Ovary (tissue), 9 donors: ENCODE results near the gene PDK2. TPM values are rescaled to one million over a fixed set of nuclear protein-coding genes. Genes with fewer than 3 reads are reported as not detected.
A peak's percentile ranks its signal among the peaks of the same experiment; 100 is the strongest.

Experiments
- DNase-seq, 5 donors: peaks; one replicate each; pipeline ENCODE4 v3.0.0-alpha.2; 2019 to 2020
- H3K27ac ChIP-seq, 2 donors: fragments of 200-600 bp; one replicate each; pipeline versions ENCODE4 v1.5.1 to v1.8.0; 2019 to 2022
- H3K27me3 ChIP-seq: fragments of 200-600 bp; one replicate; pipeline ENCODE4 v1.8.0; 2022
- H3K36me3 ChIP-seq: fragments of 200-600 bp; sonication (generic); one replicate; pipeline ENCODE4 v1.5.1; 2019
- H3K4me1 ChIP-seq: one replicate; pipeline ENCODE4 v1.8.1; 2013; ENCODE audit warnings: mild to moderate bottlenecking, moderate library complexity; ENCODE audit not compliant: insufficient read depth
- H3K4me3 ChIP-seq: fragments of 200-600 bp; sonication (generic); one replicate; pipeline ENCODE4 v1.5.1; 2017
- H3K9me3 ChIP-seq, 2 donors: fragments of 200-600 bp in 1 of 2; sonication (generic) in 1 of 2; one replicate each; pipeline versions ENCODE4 v1.5.1 to v1.8.1; 2013 to 2019; ENCODE audit warnings: mild to moderate bottlenecking in 1 of 2, moderate library complexity in 1 of 2
- CTCF ChIP-seq, 3 donors: fragments of 450-650 bp in 2 of 3; fragments of 200-600 bp in 1 of 3; IDR thresholded peaks; one replicate each; pipeline versions ENCODE4 v1.5.1 to v1.8.0; 2016 to 2022; ENCODE audit warnings: antibody characterized with exemption in 3 of 3, mild to moderate bottlenecking in 1 of 3
- EP300 ChIP-seq: sonication (generic); formaldehyde crosslinking; IDR thresholded peaks from one replicate; pipeline ENCODE4 v1.6.1; 2017; ENCODE audit warnings: antibody characterized with exemption
- POLR2A ChIP-seq: fragments of 450-650 bp; IDR thresholded peaks from one replicate; pipeline ENCODE4 v1.6.1; 2017; ENCODE audit warnings: antibody characterized with exemption, mild to moderate bottlenecking, moderate library complexity
- WGBS, 3 donors: extraction: QIAGEN DNeasy Blood & Tissue Kit in 1 of 3; methylation state at CpG; one replicate each; pipeline versions ENCODE4 v1.1.5 to v1.1.7; 2013 to 2017; 5-methylcytosine and 5-hydroxymethylcytosine counted together
- intact Hi-C, 4 donors: fragments of 100-400 bp; cut with DNase I; formaldehyde crosslinking; loops; one replicate each; pipeline versions ENCODE4 v1.11.0 to v1.15.1; 2022 to 2023
- polyA plus RNA-seq, 2 donors: library from polyadenylated mRNA; stranded (reverse); fragments of 200-250 nt in 1 of 2; fragments of 350-450 nt in 1 of 2; fragmentation: Illumina TruSeq in 1 of 2; extraction: RNeasy Lipid Tissue Mini Kit (QIAGEN cat#74804) in 1 of 2; gene quantifications; one replicate each; pipeline ENCODE4 v1.2.3, GENCODE V29; 2013 to 2014
- total RNA-seq, 7 donors: library from RNA; depleted of rRNA in 2 of 7; stranded (reverse); fragments of >200 nt in 2 of 7; fragmentation: NEBNext Ultra II Directional in 3 of 7; extraction: Animal tissue kit (Norgen Biotek cat#: 25700) in 3 of 7; gene quantifications; one replicate each; pipeline versions ENCODE4 v1.1.0 to v1.2.4, GENCODE V29; 2016 to 2023
- donor health status: DM: no; HTN: no; CAD: no; lungs with moderate emphysema.
- donor health status: DM: no; HTN: no; CAD: no.
- donor health status: Bipolar disorder and iron deficiency.
- donor health status: DM: yes; HTN: yes; CAD: no.
- donor health status: DM: no; HTN: no; CAD: no.
- donor health status: DM: yes; HTN: yes; CAD: no.

The PDK2 gene
- total and polyA plus RNA-seq, 9 donors, result 36.5 to 83.2 (median 54.7) TPM

- H3K4me1 ChIP-seq, result peaks cover 32% of the 10 kb centered on the region
Observed at GRCh38 chr17:50151041-50151936, 56.1 kb downstream of the PDK2 start.

GRCh38 chr17:50151937-50152547, 56.9 kb downstream of the PDK2 start:
- H3K27me3 ChIP-seq, result no peaks in the 10 kb centered on the region
- WGBS, 3 donors, result 0 to 1% (median 0%) methylated on average over 12 of the region's 12 CpGs
- H3K4me1 ChIP-seq, result peaks cover 26% of the 10 kb centered on the region
- H3K4me3 ChIP-seq, result peak overlapping the region; percentile 82
- peak overlapping the region; percentile 77 to 81 for H3K27ac ChIP-seq
- H3K36me3 ChIP-seq, result no peaks in the 10 kb centered on the region
- intact Hi-C loops, result loop anchor here in 2 of 4 donors (2.0 to 5.0 kb wide), 2 partner anchors 31 to 1605 kb away; partner anchors contain the start of gene HOXB2 (in 1 of the 2)
- H3K9me3 ChIP-seq, result no peaks in the 10 kb centered on the region
- TF ChIP-seq POLR2A (no peak), CTCF (IDR thresholded peaks at IDR 0.05) (peak in 1 of 3 donors; percentile 9)
- peak; percentile 82 to 83 (median 82) for DNase-seq

More at GRCh38 chr17:50151041-50151936, 56.1 kb downstream of the PDK2 start:
- 1% methylated on average over 18 to 40 of the region's 40 CpGs for WGBS, 3 donors
- no peak for TF ChIP-seq POLR2A
- TF ChIP-seq CTCF (IDR thresholded peaks at IDR 0.05), result peak in 2 of 3 donors; percentile 52 to 68
- Histone ChIP-seq H3K9me3 (no peaks in the 10 kb centered on the region), H3K27ac (peak overlapping the region; percentile 77 to 81), H3K27me3 (no peaks in the 10 kb centered on the region), H3K4me3 (peak overlapping the region; percentile 82), H3K36me3 (no peaks in the 10 kb centered on the region)
- intact Hi-C loops, result loop anchor here in 1 of 4 donors (5.0 kb wide), 1 partner anchor 1604 kb away; the partner anchor contains the start of gene HOXB2
- peak; percentile 86 to 89 (median 89) for DNase-seq

DNA sequence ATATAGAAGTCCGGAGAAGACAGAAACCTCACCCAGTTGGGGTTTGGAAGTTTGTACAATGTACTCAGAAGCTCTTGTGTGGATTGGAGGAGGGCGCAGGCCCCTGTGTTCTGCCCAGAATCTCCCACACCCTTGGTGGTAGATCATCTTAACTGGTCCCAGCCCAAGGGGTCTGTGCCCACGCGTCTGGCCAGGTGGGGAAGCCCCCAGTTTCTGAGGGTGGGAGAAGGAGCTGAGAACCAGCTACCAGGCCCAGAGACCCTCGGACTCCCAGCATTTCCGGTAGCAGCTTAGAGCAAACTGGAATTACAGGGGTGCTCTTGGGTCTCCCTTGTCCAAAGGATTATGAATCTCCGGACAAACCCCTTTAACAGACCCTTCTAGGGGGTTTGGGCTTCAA, 57.6 kb downstream of the PDK2 start:
- Histone ChIP-seq H3K36me3 (no peaks in the 10 kb centered on the region), H3K27me3 (no peaks in the 10 kb centered on the region), H3K9me3 (no peaks in the 10 kb centered on the region), H3K4me3 (no peak overlapping the region), H3K27ac (peak overlapping the region; percentile 77 to 81), H3K4me1 (peaks cover 22% of the 10 kb centered on the region)
- TF ChIP-seq EP300, result no peak
- TF ChIP-seq POLR2A, result no peak
- no peak for TF ChIP-seq CTCF (IDR thresholded peaks at IDR 0.05)
- DNase-seq, result no peak
- WGBS, 3 donors, result 65 to 69% (median 67%) methylated on average over 7 of the region's 7 CpGs
- intact Hi-C loops, result loop anchor here in 2 of 4 donors (2.0 to 5.0 kb wide), 2 partner anchors 30 to 1605 kb away; partner anchors contain the start of gene HOXB2 (in 1 of the 2)
